Ishikawa (cell line): ENCODE results near the gene POC1B.

Source experiments
- CEBPB ChIP-seq: IDR thresholded peaks from 2 replicates; pipeline ENCODE4 v1.6.1; 2012
- EP300 ChIP-seq: IDR thresholded peaks from 2 replicates; pipeline ENCODE4 v1.6.1; 2012; ENCODE audit warnings: borderline replicate concordance
- RAD21 ChIP-seq: IDR thresholded peaks from 2 replicates; pipeline ENCODE4 v1.6.1; 2012; ENCODE audit warnings: low read depth
- TAF1 ChIP-seq: IDR thresholded peaks from 2 replicates; pipeline ENCODE4 v1.6.1; 2012; ENCODE audit warnings: low read depth, mild to moderate bottlenecking
- YY1 ChIP-seq: IDR thresholded peaks from 2 replicates; pipeline ENCODE4 v1.6.1; 2012; ENCODE audit warnings: low read depth

- peak; percentile 15; the same call in 1 of the 2 replicates for TF ChIP-seq RAD21
- no peak for TF ChIP-seq TAF1
- TF ChIP-seq CEBPB: no peak
- no peak for TF ChIP-seq YY1
- peak; percentile 59; the same call in 1 of the 2 replicates for TF ChIP-seq EP300
These were observed 60.8 kb downstream of the POC1B start for GRCh38 chr12:89464974-89465592.
